ENCODE data around the gene IGF2R. TPM values are rescaled to one million over a fixed set of nuclear protein-coding genes. Genes with fewer than 3 reads are reported as not detected.
"Not testable (repeated sequence)": the region's sequence is repeated elsewhere in the genome, so short reads cannot be mapped to it uniquely, and the experiment has no call there.

Gene IGF2R
- total and polyA plus RNA-seq, 9 donors, result 29.3 to 116 (median 49.2) TPM

GRCh38 chr6:160121981-160122380 lies 153.1 kb downstream of the IGF2R start:
- Histone ChIP-seq H3K36me3 (no peaks in the 10 kb centered on the region), H3K9me3 (no peaks in the 10 kb centered on the region), H3K27me3 (no peaks in the 10 kb centered on the region), H3K27ac (no peak overlapping the region), H3K4me3 (no peak overlapping the region), H3K4me1 (ENCODE audit: insufficient read depth) (no peaks in the 10 kb centered on the region)
- WGBS, 3 donors, result 96 to 98% (median 98%) methylated on average over 14 of the region's 14 CpGs
- intact Hi-C loops (cut with DNase I), result no loop called here
- DNase-seq, result no peak
- TF ChIP-seq CTCF (IDR thresholded peaks at IDR 0.05) (no peak), EP300 (IDR thresholded peaks at IDR 0.05) (no peak), POLR2A (IDR thresholded peaks at IDR 0.05) (no peak)

- no peaks in the 10 kb centered on the region for H3K4me1 ChIP-seq (ENCODE audit: insufficient read depth)
- WGBS, 3 donors, result 86 to 100% (median 99%) methylated on average over 5 of the region's 5 CpGs
- H3K27ac ChIP-seq, result no peak overlapping the region
- H3K27me3 ChIP-seq, result no peaks in the 10 kb centered on the region
- no peaks in the 10 kb centered on the region for H3K36me3 ChIP-seq
- intact Hi-C loops (cut with DNase I), result no loop called here
- no peaks in the 10 kb centered on the region for H3K9me3 ChIP-seq
- TF ChIP-seq POLR2A (IDR thresholded peaks at IDR 0.05) (no peak), EP300 (IDR thresholded peaks at IDR 0.05) (no peak), CTCF (IDR thresholded peaks at IDR 0.05) (no peak)
- DNase-seq, result no peak
- no peak overlapping the region for H3K4me3 ChIP-seq
These were observed 153.9 kb downstream of the IGF2R start for GRCh38 chr6:160122744-160123143.

GRCh38 chr6:160124007-160124406 lies 155.1 kb downstream of the IGF2R start:
- DNase-seq, result no peak
- WGBS, 3 donors, result 93 to 97% (median 95%) methylated on average over 2 of the region's 2 CpGs
- intact Hi-C loops (cut with DNase I), result no loop called here

GRCh38 chr6:160124605-160125004 lies 155.7 kb downstream of the IGF2R start:
- Histone ChIP-seq H3K27me3 (no peaks in the 10 kb centered on the region), H3K36me3 (no peaks in the 10 kb centered on the region), H3K9me3 (no peaks in the 10 kb centered on the region), H3K4me3 (no peak overlapping the region), H3K27ac (no peak overlapping the region), H3K4me1 (ENCODE audit: insufficient read depth) (no peaks in the 10 kb centered on the region)
- DNase-seq, result no peak
- intact Hi-C loops (cut with DNase I), result no loop called here
- TF ChIP-seq EP300 (IDR thresholded peaks at IDR 0.05), result no peak
- TF ChIP-seq POLR2A (IDR thresholded peaks at IDR 0.05), result no peak
- TF ChIP-seq CTCF (IDR thresholded peaks at IDR 0.05), result no peak
- 93 to 97% (median 94%) methylated on average over 5 of the region's 5 CpGs for WGBS, 3 donors

More at GRCh38 chr6:160124007-160124406, 155.1 kb downstream of the IGF2R start:
- Histone ChIP-seq H3K9me3 (no peaks in the 10 kb centered on the region), H3K36me3 (no peaks in the 10 kb centered on the region), H3K27me3 (no peaks in the 10 kb centered on the region), H3K4me3 (no peak overlapping the region), H3K27ac (no peak overlapping the region), H3K4me1 (ENCODE audit: insufficient read depth) (no peaks in the 10 kb centered on the region)
- TF ChIP-seq POLR2A (IDR thresholded peaks at IDR 0.05) (no peak), CTCF (IDR thresholded peaks at IDR 0.05) (no peak), EP300 (IDR thresholded peaks at IDR 0.05) (no peak)

- H3K4me1 ChIP-seq (ENCODE audit: insufficient read depth); H3K4me3 ChIP-seq; H3K36me3 ChIP-seq; H3K27me3 ChIP-seq; H3K9me3 ChIP-seq; intact Hi-C loops (cut with DNase I); H3K27ac ChIP-seq; DNase-seq: not testable (repeated sequence)
- 84 to 92% (median 86%) methylated on average over 5 of the region's 5 CpGs for WGBS, 3 donors
These were observed 156.2 kb downstream of the IGF2R start for GRCh38 chr6:160125105-160125504.
